Lung (tissue), 12 donors: ENCODE measurements around the gene C1orf21. TPM values are rescaled to one million over a fixed set of nuclear protein-coding genes. Genes with fewer than 3 reads are reported as not detected.
A peak's percentile ranks its signal among the peaks of the same experiment; 100 is the strongest.

Experiments used
- ATAC-seq: fragments of 200-7000 bp; cut with Tn5 transposase; one replicate; pipeline ENCODE4 v1.9.1; 2020; ENCODE audit warnings: moderate number of reproducible peaks; ENCODE audit not compliant: insufficient read depth, low FRiP score
- DNase-seq, 3 donors: peaks; one replicate each; pipeline ENCODE4 v3.0.0-alpha.2; 2013 to 2017
- H3K27ac ChIP-seq, 2 donors: one replicate each; pipeline ENCODE4 v1.5.1; 2013; ENCODE audit warnings: mild to moderate bottlenecking in 2 of 2, moderate library complexity in 2 of 2, control low read depth in 1 of 2, inconsistent platforms in 1 of 2, low read depth in 1 of 2, low read length in 1 of 2
- H3K27me3 ChIP-seq, 3 donors: one replicate each; pipeline ENCODE4 v1.5.1; 2013; ENCODE audit warnings: low read length in 2 of 3; ENCODE audit not compliant: control insufficient read depth in 3 of 3, insufficient read depth in 3 of 3
- H3K36me3 ChIP-seq, 4 donors: one replicate each; pipeline ENCODE4 v1.5.1; 2013; ENCODE audit warnings: low read length in 4 of 4, mild to moderate bottlenecking in 1 of 4, moderate library complexity in 1 of 4; ENCODE audit not compliant: control insufficient read depth in 4 of 4, insufficient read depth in 4 of 4
- H3K4me1 ChIP-seq, 5 donors: one replicate each; pipeline ENCODE4 v1.5.1; 2013; ENCODE audit warnings: low read length in 5 of 5, mild to moderate bottlenecking in 2 of 5, moderate library complexity in 1 of 5; ENCODE audit not compliant: control insufficient read depth in 5 of 5, insufficient read depth in 5 of 5
- H3K4me3 ChIP-seq: one replicate; pipeline ENCODE4 v1.5.1; 2013; ENCODE audit warnings: mild to moderate bottlenecking, control low read depth, moderate library complexity
- H3K9ac ChIP-seq, 2 donors: one replicate each; pipeline ENCODE4 v1.5.1; 2013; ENCODE audit warnings: low read length in 2 of 2, control low read depth in 1 of 2; ENCODE audit not compliant: insufficient read depth in 1 of 2
- H3K9me3 ChIP-seq, 4 donors: one replicate each; pipeline ENCODE4 v1.5.1; 2013; ENCODE audit warnings: low read length in 3 of 4, mild to moderate bottlenecking in 1 of 4, moderate library complexity in 1 of 4; ENCODE audit not compliant: control insufficient read depth in 4 of 4, insufficient read depth in 3 of 4
- CTCF ChIP-seq: IDR thresholded peaks from 2 replicates; pipeline ENCODE4 v1.5.1; 2012; ENCODE audit warnings: mild to moderate bottlenecking; ENCODE audit errors: control extremely low read depth, extremely low read depth
- WGBS, 2 donors: extraction: QIAGEN DNeasy Blood & Tissue Kit; methylation state at CpG; one replicate each; pipeline ENCODE4 v1.1.7; 2013; 5-methylcytosine and 5-hydroxymethylcytosine counted together
- polyA plus RNA-seq, 2 donors: library from polyadenylated mRNA; stranded (reverse); fragments of 200-250 nt; gene quantifications; one replicate each; pipeline ENCODE4 v1.2.1, GENCODE V29; 2013
- total RNA-seq, 2 donors: library from RNA; depleted of rRNA in 1 of 2; stranded (reverse); fragments of >200 nt in 1 of 2; gene quantifications; one replicate each; pipeline ENCODE4 v1.2.1, GENCODE V29; 2014 to 2021
- donor health status: control.
- donor health status: control.
- donor health status: Bipolar disorder and iron deficiency.
- donor health status: healthy.
- donor health status: DM: yes; HTN: yes; CAD: no.

The C1orf21 gene
- total and polyA plus RNA-seq, 4 donors, result 16.2 to 59.9 (median 45.5) TPM

- WGBS, 2 donors, result 88 to 89% methylated on average over 7 of the region's 7 CpGs
- peaks cover 0 to 3% (median 0%) of the 10 kb centered on the region in 4 donors for H3K36me3 ChIP-seq
- H3K9me3 ChIP-seq, result no peaks in the 10 kb centered on the region
- TF ChIP-seq CTCF, result no peak
- H3K4me1 ChIP-seq, result peaks cover 0 to 16% (median 5%) of the 10 kb centered on the region in 5 donors
- H3K4me3 ChIP-seq, result no peak overlapping the region
- no peaks in the 10 kb centered on the region for H3K27me3 ChIP-seq
- no peak overlapping the region for H3K27ac ChIP-seq
- ATAC-seq, result no peak
- no peak for DNase-seq
- no peak overlapping the region for H3K9ac ChIP-seq
These were observed 208.8 kb downstream of the C1orf21 start for GRCh38 chr1:184595596-184595995.

GRCh38 chr1:184596950-184597645 lies 210.3 kb downstream of the C1orf21 start:
- no peak overlapping the region for H3K9ac ChIP-seq
- H3K9me3 ChIP-seq, result no peaks in the 10 kb centered on the region
- ATAC-seq (no peak), DNase-seq (no peak)
- H3K27me3 ChIP-seq, result no peaks in the 10 kb centered on the region
- peaks cover 0 to 3% (median 0%) of the 10 kb centered on the region in 4 donors for H3K36me3 ChIP-seq
- 81 to 83% methylated on average over 8 of the region's 8 CpGs for WGBS, 2 donors
- no peak overlapping the region for H3K27ac ChIP-seq
- no peak overlapping the region for H3K4me3 ChIP-seq
- TF ChIP-seq CTCF, result no peak
- H3K4me1 ChIP-seq, result peaks cover 1 to 16% (median 5%) of the 10 kb centered on the region in 5 donors

- WGBS, 2 donors, result 56 to 68% methylated on average over 4 of the region's 4 CpGs
- no peak for TF ChIP-seq CTCF
- no peak overlapping the region for H3K9ac ChIP-seq
- peaks cover 2 to 16% (median 5%) of the 10 kb centered on the region in 5 donors for H3K4me1 ChIP-seq
- DNase-seq, result peak in 2 of 3 donors; percentile 56 to 74
- H3K36me3 ChIP-seq, result peaks cover 0 to 3% (median 0%) of the 10 kb centered on the region in 4 donors
- no peaks in the 10 kb centered on the region for H3K9me3 ChIP-seq
- H3K4me3 ChIP-seq, result no peak overlapping the region
- ATAC-seq, result no peak
- H3K27me3 ChIP-seq, result no peaks in the 10 kb centered on the region
- H3K27ac ChIP-seq, result no peak overlapping the region
These were observed 211.0 kb downstream of the C1orf21 start for GRCh38 chr1:184597650-184598357.
